Stomach (tissue), 4 donors: Measurements from ENCODE around the gene MRPS33.

ENCODE experiments used
- POLR2A ChIP-seq, 4 donors: fragments of 450-650 bp; IDR thresholded peaks; one replicate each; pipeline ENCODE4 v1.6.1; 2016; ENCODE audit warnings: antibody characterized with exemption in 4 of 4, control low read depth in 2 of 4, mild to moderate bottlenecking in 1 of 4, moderate library complexity in 1 of 4
- TF ChIP-seq, protein P1 (sequence below), 7 experiments: fragments of 450-650 bp in 4 of 7; fragments of 200-600 bp in 3 of 7; sonication (generic) in 3 of 7; IDR thresholded peaks; one replicate each; pipeline ENCODE4 v1.5.1; 2016 to 2019; ENCODE audit warnings: antibody characterized with exemption in 7 of 7, control low read depth in 2 of 7, mild to moderate bottlenecking in 1 of 7

DNA sequence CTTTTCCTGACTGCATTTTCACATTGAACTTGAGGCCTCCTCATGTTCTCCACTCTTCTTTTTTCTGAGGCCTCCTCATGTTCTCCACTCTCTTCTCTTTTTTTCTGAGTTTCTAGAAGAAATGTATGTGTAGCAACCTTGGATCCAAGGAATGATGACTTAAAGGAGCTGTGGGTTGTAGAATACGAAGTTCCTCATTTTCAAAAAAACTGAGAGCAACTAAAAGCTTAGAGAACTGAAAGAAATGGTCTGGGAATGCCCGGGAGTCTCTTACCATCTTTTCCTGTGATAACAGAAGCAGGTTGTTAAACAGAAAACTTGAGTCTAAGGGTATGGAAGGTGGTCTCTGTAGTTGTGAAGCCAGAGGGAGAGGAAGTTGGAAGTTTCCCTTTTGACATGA is 32.8 kb downstream of the MRPS33 start:
- TF ChIP-seq, protein P1, sequence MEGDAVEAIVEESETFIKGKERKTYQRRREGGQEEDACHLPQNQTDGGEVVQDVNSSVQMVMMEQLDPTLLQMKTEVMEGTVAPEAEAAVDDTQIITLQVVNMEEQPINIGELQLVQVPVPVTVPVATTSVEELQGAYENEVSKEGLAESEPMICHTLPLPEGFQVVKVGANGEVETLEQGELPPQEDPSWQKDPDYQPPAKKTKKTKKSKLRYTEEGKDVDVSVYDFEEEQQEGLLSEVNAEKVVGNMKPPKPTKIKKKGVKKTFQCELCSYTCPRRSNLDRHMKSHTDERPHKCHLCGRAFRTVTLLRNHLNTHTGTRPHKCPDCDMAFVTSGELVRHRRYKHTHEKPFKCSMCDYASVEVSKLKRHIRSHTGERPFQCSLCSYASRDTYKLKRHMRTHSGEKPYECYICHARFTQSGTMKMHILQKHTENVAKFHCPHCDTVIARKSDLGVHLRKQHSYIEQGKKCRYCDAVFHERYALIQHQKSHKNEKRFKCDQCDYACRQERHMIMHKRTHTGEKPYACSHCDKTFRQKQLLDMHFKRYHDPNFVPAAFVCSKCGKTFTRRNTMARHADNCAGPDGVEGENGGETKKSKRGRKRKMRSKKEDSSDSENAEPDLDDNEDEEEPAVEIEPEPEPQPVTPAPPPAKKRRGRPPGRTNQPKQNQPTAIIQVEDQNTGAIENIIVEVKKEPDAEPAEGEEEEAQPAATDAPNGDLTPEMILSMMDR (IDR thresholded peaks at IDR 0.05), result no peak
- no peak for TF ChIP-seq POLR2A (IDR thresholded peaks at IDR 0.05)
